ENCODE data around the gene PALLD.
"Not testable (repeated sequence)": the region's sequence is repeated elsewhere in the genome, so short reads cannot be mapped to it uniquely, and the experiment has no call there.

Gene PALLD

GRCh38 chr4:168931215-168931650, 434.4 kb downstream of the PALLD start:
- DNase-seq, result no peak

DNA sequence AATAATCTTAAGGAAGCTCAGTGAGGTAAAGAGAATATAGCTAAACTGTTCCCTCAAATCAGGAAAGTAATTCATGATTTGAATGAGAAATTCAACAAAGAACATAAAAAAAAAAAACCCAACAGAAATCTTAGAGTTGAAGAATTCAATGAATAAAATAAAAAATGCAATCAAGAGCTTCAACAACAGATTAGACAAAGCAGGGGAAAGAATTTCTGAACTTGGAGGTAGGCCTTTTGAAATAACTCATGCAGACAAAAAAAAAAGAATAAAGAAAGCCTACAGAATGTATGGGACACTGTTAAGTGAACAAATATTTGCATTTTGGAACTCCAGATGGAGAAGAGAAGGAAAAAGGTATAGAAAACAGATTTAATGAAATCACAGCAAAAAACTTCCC, 435.3 kb downstream of the PALLD start:
- DNase-seq, result no peak

DNA sequence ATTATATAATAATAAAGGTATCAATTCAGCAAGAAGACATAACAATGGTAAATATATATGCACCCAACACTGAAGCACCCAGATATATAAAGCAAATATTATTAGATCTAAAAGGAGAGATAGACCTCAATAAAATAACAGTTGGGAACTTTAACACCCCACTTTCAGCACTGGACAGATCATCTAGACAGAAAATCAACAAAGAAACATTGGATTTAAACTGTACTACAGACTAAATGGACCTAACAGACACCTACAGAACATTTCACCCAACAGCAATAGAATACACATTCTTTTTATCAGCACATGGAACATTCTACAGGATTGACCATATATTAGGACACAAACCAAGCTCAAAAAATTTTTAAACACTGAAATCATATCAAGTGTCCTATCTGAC, 436.6 kb downstream of the PALLD start:
- DNase-seq, result no peak

DNA sequence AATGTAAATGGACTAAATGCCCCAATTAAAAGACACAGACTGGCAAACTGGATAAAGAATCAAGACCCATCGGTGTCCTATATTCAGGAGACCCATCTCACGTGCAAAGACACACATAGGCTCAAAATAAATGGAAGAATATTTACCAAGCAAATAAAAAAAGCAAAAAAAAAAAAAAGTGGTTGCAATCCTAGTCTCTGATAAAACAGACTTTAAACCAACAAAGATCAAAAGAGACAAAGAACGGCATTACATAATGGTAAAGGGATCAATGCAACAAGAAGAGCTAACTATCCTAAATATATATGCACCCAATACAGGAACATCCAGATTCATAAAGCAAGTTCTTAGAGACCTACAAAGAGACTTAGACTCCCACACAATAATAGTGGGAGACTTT, 440.6 kb downstream of the PALLD start:
- not testable (repeated sequence) for DNase-seq

DNA sequence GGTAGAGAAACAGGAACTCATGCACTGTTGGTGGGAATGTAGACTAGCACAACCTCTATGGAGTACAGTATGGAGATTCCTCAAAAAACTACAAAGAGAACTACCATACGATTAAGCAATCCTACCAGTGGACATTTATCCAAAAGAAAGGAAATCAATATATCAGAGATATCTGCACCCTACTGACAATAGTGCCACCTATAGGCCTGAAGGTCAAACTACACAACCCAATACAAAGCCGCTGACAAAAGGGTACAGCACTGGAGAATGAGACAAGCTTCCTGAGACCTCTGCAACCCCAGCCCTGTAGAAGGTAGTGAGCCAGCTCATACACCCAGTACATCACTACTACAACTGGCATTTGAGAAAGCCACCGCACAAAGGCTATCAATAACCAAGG, 446.1 kb downstream of the PALLD start:
- no peak for DNase-seq

DNA sequence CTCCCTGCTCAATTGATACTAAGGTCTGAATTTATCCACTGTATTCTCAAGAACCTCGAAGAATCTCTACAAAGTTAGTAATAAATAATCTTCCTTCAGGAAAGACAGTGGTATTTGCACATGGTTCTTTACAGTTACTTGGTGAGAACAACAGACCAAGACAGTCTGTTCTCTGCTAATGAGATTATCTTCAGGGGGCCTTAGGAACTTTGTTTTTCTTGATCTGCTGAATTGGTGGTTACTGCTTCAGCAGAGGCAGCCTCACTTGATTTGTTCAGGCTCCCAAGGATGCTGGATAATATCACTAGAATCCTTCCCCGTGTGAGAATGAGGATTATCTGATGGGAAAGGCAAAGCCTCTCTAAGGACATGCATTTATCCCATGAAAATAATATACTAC, 448.4 kb downstream of the PALLD start:
- no peak for DNase-seq

- not testable (repeated sequence) for DNase-seq
Measured at GRCh38 chr4:168952821-168953246, 456.0 kb downstream of the PALLD start.

GRCh38 chr4:168955674-168956073, 458.8 kb downstream of the PALLD start:
- no peak for DNase-seq

GRCh38 chr4:168960716-168961115, 463.9 kb downstream of the PALLD start:
- no peak for DNase-seq

GRCh38 chr4:168972596-168972995, 475.7 kb downstream of the PALLD start:
- DNase-seq, result no peak

Data from NCI-H510A (cell line).